HepG2 (cell line): ENCODE data around the gene PPRC1. TPM values are rescaled to one million over a fixed set of nuclear protein-coding genes. Genes with fewer than 3 reads are reported as not detected.

Experiments
- DBP ChIP-seq: sonication (generic); formaldehyde crosslinking; IDR thresholded peaks from 2 replicates; pipeline ENCODE4 v1.4.0; 2020; ENCODE audit warnings: missing genetic modification reagents; ENCODE audit errors: not compliant biosample characterization
- DRAP1 ChIP-seq: IDR thresholded peaks from 2 replicates; pipeline ENCODE4 v1.6.1; 2016; ENCODE audit warnings: missing genetic modification reagents, missing compliant biosample characterization
- HMGXB4 ChIP-seq, 2 experiments: sonication (generic) in 1 of 2; formaldehyde crosslinking in 1 of 2; IDR thresholded peaks; 2 replicates each; pipeline versions ENCODE4 v1.4.0 to v1.6.1; 2018 to 2020; ENCODE audit warnings: missing genetic modification reagents in 2 of 2, borderline replicate concordance in 1 of 2, low read depth in 1 of 2, mild to moderate bottlenecking in 1 of 2, missing biosample characterization in 1 of 2
- KLF11 ChIP-seq: IDR thresholded peaks from 2 replicates; pipeline ENCODE4 v1.6.1; 2016; ENCODE audit warnings: missing compliant biosample characterization
- KLF6 ChIP-seq: IDR thresholded peaks from 2 replicates; pipeline ENCODE4 v1.8.0; 2016; ENCODE audit warnings: missing biosample characterization, missing genetic modification reagents
- MEF2D ChIP-seq: sonication (generic); formaldehyde crosslinking; IDR thresholded peaks from 2 replicates; pipeline ENCODE4 v1.5.1; 2020; ENCODE audit warnings: mild to moderate bottlenecking, missing genetic modification reagents
- NFE2L1 ChIP-seq: sonication (generic); formaldehyde crosslinking; IDR thresholded peaks from 2 replicates; pipeline ENCODE4 v1.4.0; 2020; ENCODE audit warnings: missing genetic modification reagents, mild to moderate bottlenecking, borderline replicate concordance
- NFKB2 ChIP-seq: sonication (generic); formaldehyde crosslinking; IDR thresholded peaks from 2 replicates; pipeline ENCODE4 v1.4.0; 2020; ENCODE audit warnings: missing genetic modification reagents, borderline replicate concordance
- RAD21 ChIP-seq: fragments of 450-650 bp; formaldehyde crosslinking; IDR thresholded peaks from 2 replicates; pipeline ENCODE4 v1.5.0; 2020; ENCODE audit warnings: mild to moderate bottlenecking
- RARA ChIP-seq: IDR thresholded peaks from 2 replicates; pipeline ENCODE4 v1.6.1; 2016; ENCODE audit warnings: missing genetic modification reagents, missing compliant biosample characterization
- RERE ChIP-seq: IDR thresholded peaks from 2 replicates; pipeline ENCODE4 v1.6.1; 2016; ENCODE audit warnings: low read depth, missing genetic modification reagents, missing compliant biosample characterization
- RNF219 ChIP-seq: sonication (generic); formaldehyde crosslinking; IDR thresholded peaks from 2 replicates; pipeline ENCODE4 v1.5.0; 2020; ENCODE audit warnings: mild to moderate bottlenecking, missing genetic modification reagents
- TCF7 ChIP-seq: sonication (generic); IDR thresholded peaks from 2 replicates; pipeline ENCODE4 v1.6.1; 2016; ENCODE audit warnings: antibody characterized with exemption, low read depth
- TOPORS ChIP-seq: sonication (generic); formaldehyde crosslinking; IDR thresholded peaks from 2 replicates; pipeline ENCODE4 v1.8.0; 2023; ENCODE audit warnings: mild to moderate bottlenecking, missing genetic modification reagents
- ZNF101 ChIP-seq: sonication (generic); formaldehyde crosslinking; IDR thresholded peaks from 2 replicates; pipeline ENCODE4 v1.4.0; 2020; ENCODE audit warnings: mild to moderate bottlenecking, low read depth, missing genetic modification reagents, borderline replicate concordance
- ZNF24 ChIP-seq: fragments of 450-650 bp; IDR thresholded peaks from 2 replicates; pipeline ENCODE4 v1.6.1; 2017; ENCODE audit warnings: antibody characterized with exemption, mild to moderate bottlenecking
- ZNF34 ChIP-seq: sonication (generic); formaldehyde crosslinking; IDR thresholded peaks from 2 replicates; pipeline ENCODE4 v1.4.0; 2020; ENCODE audit warnings: mild to moderate bottlenecking, missing genetic modification reagents, borderline replicate concordance
- ZNF350 ChIP-seq: sonication (generic); formaldehyde crosslinking; IDR thresholded peaks from 2 replicates; pipeline ENCODE4 v1.4.0; 2020; ENCODE audit warnings: mild to moderate bottlenecking, low read depth, missing genetic modification reagents, borderline replicate concordance
- polyA plus RNA-seq, 8 experiments: library from polyadenylated mRNA; depleted of rRNA in 3 of 8; stranded (reverse) in 7 of 8; unstranded in 1 of 8; fragments of >200 nt; fragmentation: Illumina TruSeq in 4 of 8; extraction: Trizol in 4 of 8; gene quantifications; 2 replicates each; pipeline versions ENCODE4 v1.2.1 to v1.2.3, GENCODE V29; 2011 to 2016; ENCODE audit warnings: low read depth in 4 of 8, missing spikeins in 1 of 8, mixed read lengths in 1 of 8; ENCODE audit not compliant: insufficient read depth in 1 of 8
- total RNA-seq, 5 experiments: library from RNA; depleted of rRNA; stranded (reverse); fragments of >200 nt; fragmentation: Illumina TruSeq; extraction: Trizol; gene quantifications; 2 replicates each; pipeline ENCODE4 v1.2.3, GENCODE V29; 2016; ENCODE audit warnings: low read depth in 1 of 5

PPRC1 gene
- total and polyA plus RNA-seq, 2 of the 13 experiments (the other 11 are each of a cell fraction or from before 2014, with no cell fraction given) = 18.7 to 24.2 TPM

- TF ChIP-seq TCF7 (no peak), ZNF34 (no peak), DBP (CRISPR knock-in tag) (peak; percentile 30), NFKB2 (CRISPR knock-in tag) (peak; percentile 64; the same call in 1 of the 2 replicates), TOPORS (no peak), NFE2L1 (CRISPR knock-in tag) (no peak), RNF219 (CRISPR knock-in tag) (no peak), MEF2D (CRISPR knock-in tag) (0 out of 2 replicates have a peak, but pooled peaks have one; percentile 1), KLF6 (CRISPR knock-in tag) (no peak), ZNF101 (CRISPR knock-in tag) (no peak), RAD21 (peak; percentile 9; the same call in 1 of the 2 replicates), ZNF24 (no peak), ZNF350 (no peak), DRAP1 (peak; percentile 59; the same call in 1 of the 2 replicates), KLF11 (no peak), RERE (CRISPR knock-in tag) (no peak), RARA (CRISPR knock-in tag) (no peak), HMGXB4 (CRISPR knock-in tag; IDR thresholded peaks at IDR 0.05; ENCODE audit: borderline replicate concordance in 1 of 2, low read depth in 1 of 2) (peak; percentile 21 to 45; a peak in 2 of 4 replicates)
These were observed 12.5 kb upstream of the PPRC1 start, which contains the start of gene LDB1 (continued) for GRCh38 chr10:102120142-102120990.
